Heart right ventricle (tissue), 16 donors: ENCODE results near the gene GIPC3. TPM values are rescaled to one million over a fixed set of nuclear protein-coding genes. Genes with fewer than 3 reads are reported as not detected.

ENCODE experiments used
- ATAC-seq, 8 donors: fragments of 200-7000 bp; cut with Tn5 transposase; one replicate each; pipeline ENCODE4 v1.9.1; 2020; ENCODE audit warnings: mild to moderate bottlenecking in 8 of 8, moderate library complexity in 8 of 8, moderate number of reproducible peaks in 1 of 8
- DNase-seq, 2 donors: peaks; one replicate each; pipeline ENCODE4 v3.0.0-alpha.2; 2020
- H3K27ac ChIP-seq, 10 donors: fragments of 200-600 bp; sonication (generic) in 2 of 10; one replicate each; pipeline versions ENCODE4 v1.5.0 to v1.8.0; 2020 to 2022; ENCODE audit warnings: mild to moderate bottlenecking in 3 of 10
- H3K27me3 ChIP-seq, 7 donors: fragments of 200-600 bp; one replicate each; pipeline ENCODE4 v1.8.0; 2021 to 2022; ENCODE audit warnings: mild to moderate bottlenecking in 2 of 7
- H3K36me3 ChIP-seq, 9 donors: fragments of 200-600 bp; sonication (generic) in 1 of 9; one replicate each; pipeline versions ENCODE4 v1.5.0 to v1.8.0; 2020 to 2022; ENCODE audit warnings: mild to moderate bottlenecking in 2 of 9
- H3K4me1 ChIP-seq, 9 donors: fragments of 200-600 bp; sonication (generic) in 1 of 9; one replicate each; pipeline versions ENCODE4 v1.5.0 to v1.8.0; 2020 to 2022; ENCODE audit warnings: mild to moderate bottlenecking in 4 of 9
- H3K4me3 ChIP-seq, 10 donors: fragments of 200-600 bp; sonication (generic) in 2 of 10; one replicate each; pipeline versions ENCODE4 v1.5.0 to v1.8.0; 2020 to 2022; ENCODE audit warnings: mild to moderate bottlenecking in 7 of 10, moderate library complexity in 2 of 10
- H3K9me3 ChIP-seq, 11 donors: fragments of 200-600 bp in 10 of 11; sonication (generic) in 2 of 11; one replicate each; pipeline versions ENCODE4 v1.5.0 to v1.8.0; 2013 to 2022; ENCODE audit warnings: mild to moderate bottlenecking in 2 of 11, control low read depth in 1 of 11, moderate library complexity in 1 of 11
- WGBS, 2 donors: extraction: QIAGEN DNeasy Blood & Tissue Kit; methylation state at CpG; one replicate each; pipeline ENCODE4 v1.1.7; 2013; ENCODE audit warnings: inconsistent platforms in 1 of 2; 5-methylcytosine and 5-hydroxymethylcytosine counted together
- intact Hi-C, 10 donors: fragments of 100-400 bp; cut with DNase I; formaldehyde crosslinking; loops; one replicate each; pipeline versions ENCODE4 v1.11.1 to v1.14.2; 2022
- polyA plus RNA-seq, 2 donors: library from polyadenylated mRNA; stranded (reverse); fragments of 200-250 nt; gene quantifications; one replicate each; pipeline ENCODE4 v1.2.3, GENCODE V29; 2013
- total RNA-seq, 10 donors: library from RNA; stranded (reverse); fragmentation: NEBNext Ultra II Directional in 3 of 10; extraction: Animal tissue kit (Norgen Biotek cat#: 25700) in 3 of 10; gene quantifications; one replicate each; pipeline versions ENCODE4 v1.2.1 to v1.2.4, GENCODE V29; 2021 to 2023
- TF ChIP-seq, protein P1 (sequence below), 9 donors: fragments of 200-600 bp; sonication (generic) in 2 of 9; IDR thresholded peaks; one replicate each; pipeline versions ENCODE4 v1.5.0 to v1.8.0; 2021 to 2022; ENCODE audit warnings: antibody characterized with exemption in 9 of 9, mild to moderate bottlenecking in 5 of 9, moderate library complexity in 1 of 9
- donor health status: Arrhythmogenic right ventricular cardiomyopathy.
- donor health status: ischemic (EF 13 %, LVEDD 7.1; RV severe dilation, severe dysfunction).
- donor health status: healthy with polysubstance abuse.
- donor health status: DM: no; HTN: yes; CAD: no.
- donor health status: DM: no; HTN: no; CAD: no.
- donor health status: ischemic (EF 25% LVEDD 6.9; RV normal size, moderate dysfunction).
- donor health status: ischemic (EF 25% LVEDD 5.7; RV mildly dilated, moderate dysfunction).
- donor health status: healthy.
- donor health status: DM: yes; HTN: yes; CAD: no.
- donor health status: Ischemic cardiomyopathy.
- donor health status: ischemic (EF 35%, LVEDD 5.7; RV mildly dilated, moderate dysfunction).
- donor health status: nonischemic (EF 11% LVEDD 7.7; RV severe dilation, severe dysfunction).
- donor health status: DM: yes; HTN: yes; CAD: no.
- donor health status: PGD.
- donor health status: ischemic (EF 29% LVEDD 5.4; RV normal size, mild dysfunction).
- donor health status: nonischemic (EF 23%, LVEDD 6.1; RV moderate dilation, normal function).

The GIPC3 gene
- total and polyA plus RNA-seq, 12 donors: 0.90 to 2.8 (median 2.1) TPM

DNA sequence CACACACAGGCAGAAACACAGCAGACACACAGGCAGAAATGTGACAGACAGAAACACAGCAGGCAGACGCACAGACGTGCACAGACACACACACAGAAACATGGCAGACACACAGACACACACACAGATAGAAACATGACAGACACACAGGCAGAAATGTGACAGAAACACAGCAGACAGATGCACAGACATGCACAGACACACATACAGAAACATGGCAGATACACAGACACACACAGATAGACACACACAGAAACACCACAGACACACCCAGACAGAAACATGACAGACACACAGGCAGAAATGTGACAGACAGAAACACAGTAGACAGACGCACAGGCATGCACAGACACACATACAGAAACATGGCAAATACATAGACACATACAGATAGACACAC is 20.1 kb downstream of the GIPC3 start:
- H3K4me1 ChIP-seq: peaks cover 10 to 69% (median 51%) of the 10 kb centered on the region in 9 donors
- 54 to 62% methylated on average over 3 of the region's 3 CpGs for WGBS, 2 donors
- H3K4me3 ChIP-seq: peak overlapping the region in 9 of 10 donors; percentile 54 to 67 (median 60)
- no peaks in the 10 kb centered on the region for H3K9me3 ChIP-seq
- DNase-seq (no peak), ATAC-seq (no peak)
- peaks cover 0 to 2% (median 0%) of the 10 kb centered on the region in 9 donors for H3K36me3 ChIP-seq
- TF ChIP-seq, protein P1, sequence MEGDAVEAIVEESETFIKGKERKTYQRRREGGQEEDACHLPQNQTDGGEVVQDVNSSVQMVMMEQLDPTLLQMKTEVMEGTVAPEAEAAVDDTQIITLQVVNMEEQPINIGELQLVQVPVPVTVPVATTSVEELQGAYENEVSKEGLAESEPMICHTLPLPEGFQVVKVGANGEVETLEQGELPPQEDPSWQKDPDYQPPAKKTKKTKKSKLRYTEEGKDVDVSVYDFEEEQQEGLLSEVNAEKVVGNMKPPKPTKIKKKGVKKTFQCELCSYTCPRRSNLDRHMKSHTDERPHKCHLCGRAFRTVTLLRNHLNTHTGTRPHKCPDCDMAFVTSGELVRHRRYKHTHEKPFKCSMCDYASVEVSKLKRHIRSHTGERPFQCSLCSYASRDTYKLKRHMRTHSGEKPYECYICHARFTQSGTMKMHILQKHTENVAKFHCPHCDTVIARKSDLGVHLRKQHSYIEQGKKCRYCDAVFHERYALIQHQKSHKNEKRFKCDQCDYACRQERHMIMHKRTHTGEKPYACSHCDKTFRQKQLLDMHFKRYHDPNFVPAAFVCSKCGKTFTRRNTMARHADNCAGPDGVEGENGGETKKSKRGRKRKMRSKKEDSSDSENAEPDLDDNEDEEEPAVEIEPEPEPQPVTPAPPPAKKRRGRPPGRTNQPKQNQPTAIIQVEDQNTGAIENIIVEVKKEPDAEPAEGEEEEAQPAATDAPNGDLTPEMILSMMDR (IDR thresholded peaks at IDR 0.05): no peak
- H3K27ac ChIP-seq: peak overlapping the region in 8 of 10 donors; percentile 21 to 95 (median 68)
- intact Hi-C loops: no loop called here
- H3K27me3 ChIP-seq: peaks cover 0 to 28% (median 5%) of the 10 kb centered on the region in 7 donors

DNA sequence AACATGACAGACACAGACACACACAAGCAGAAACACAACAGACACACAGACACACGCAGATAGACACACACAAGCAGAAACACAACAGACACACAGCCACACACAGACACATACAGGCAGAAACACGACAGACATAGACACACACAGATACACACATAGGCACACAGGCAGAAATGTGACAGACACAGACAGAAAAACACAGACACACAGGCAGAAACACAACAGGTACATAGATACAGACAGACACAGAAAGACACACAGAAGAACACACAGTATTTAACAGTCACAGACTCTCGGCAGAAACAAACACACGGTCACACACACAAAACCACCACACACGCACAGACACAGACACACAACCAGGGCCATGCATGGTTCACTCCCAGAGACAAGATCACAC is 20.5 kb downstream of the GIPC3 start:
- Histone ChIP-seq H3K4me3 (peak overlapping the region; percentile 37 to 67 (median 60)), H3K36me3 (peaks cover 0 to 6% (median 0%) of the 10 kb centered on the region in 9 donors), H3K27ac (peak overlapping the region; percentile 85 to 95 (median 91)), H3K9me3 (no peaks in the 10 kb centered on the region), H3K4me1 (peaks cover 10 to 73% (median 51%) of the 10 kb centered on the region in 9 donors), H3K27me3 (peaks cover 0 to 28% (median 5%) of the 10 kb centered on the region in 7 donors)
- DNase-seq: no peak
- ATAC-seq: no peak
- WGBS, 2 donors: 41 to 57% methylated on average over 5 of the region's 5 CpGs
- intact Hi-C loops: no loop called here
- TF ChIP-seq, protein P1 (IDR thresholded peaks at IDR 0.05): no peak

DNA sequence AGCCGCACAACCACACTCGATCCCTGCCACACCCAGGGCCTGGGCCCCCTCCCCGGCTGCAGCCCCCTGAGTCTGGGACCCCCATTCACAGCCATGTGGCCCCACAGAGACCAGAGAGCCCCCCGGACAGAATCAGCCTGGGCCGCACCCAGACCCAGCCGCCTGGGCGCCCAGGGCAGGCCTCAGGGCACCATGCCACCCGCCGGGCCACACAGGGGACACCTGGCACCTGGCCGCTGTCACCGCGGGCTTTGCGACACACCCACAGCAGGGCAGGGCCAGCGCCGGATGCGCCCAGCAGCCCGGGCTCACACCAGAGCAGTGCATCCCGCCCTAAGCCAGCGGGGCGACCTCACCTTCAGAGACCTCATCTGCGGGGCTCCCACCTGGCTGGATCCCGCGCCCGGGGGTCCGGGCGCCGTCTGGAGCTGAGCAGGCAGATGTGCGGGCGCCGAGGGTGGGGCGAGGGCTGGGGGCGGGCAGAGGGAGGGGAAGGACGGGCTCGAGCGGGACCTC is 21.0 kb downstream of the GIPC3 start:
- H3K9me3 ChIP-seq: no peaks in the 10 kb centered on the region
- DNase-seq (no peak), ATAC-seq (peak in 3 of 8 donors; percentile 15 to 26 (median 25))
- WGBS, 2 donors: 12% methylated on average over 35 of the region's 35 CpGs
- TF ChIP-seq, protein P1 (IDR thresholded peaks at IDR 0.05): no peak
- H3K27ac ChIP-seq: peak overlapping the region; percentile 85 to 95 (median 91)
- peaks cover 10 to 73% (median 51%) of the 10 kb centered on the region in 9 donors for H3K4me1 ChIP-seq
- H3K4me3 ChIP-seq: peak overlapping the region; percentile 37 to 67 (median 60)
- intact Hi-C loops: no loop called here
- H3K36me3 ChIP-seq: peaks cover 0 to 11% (median 2%) of the 10 kb centered on the region in 9 donors
- peaks cover 0 to 28% (median 5%) of the 10 kb centered on the region in 7 donors for H3K27me3 ChIP-seq

DNA sequence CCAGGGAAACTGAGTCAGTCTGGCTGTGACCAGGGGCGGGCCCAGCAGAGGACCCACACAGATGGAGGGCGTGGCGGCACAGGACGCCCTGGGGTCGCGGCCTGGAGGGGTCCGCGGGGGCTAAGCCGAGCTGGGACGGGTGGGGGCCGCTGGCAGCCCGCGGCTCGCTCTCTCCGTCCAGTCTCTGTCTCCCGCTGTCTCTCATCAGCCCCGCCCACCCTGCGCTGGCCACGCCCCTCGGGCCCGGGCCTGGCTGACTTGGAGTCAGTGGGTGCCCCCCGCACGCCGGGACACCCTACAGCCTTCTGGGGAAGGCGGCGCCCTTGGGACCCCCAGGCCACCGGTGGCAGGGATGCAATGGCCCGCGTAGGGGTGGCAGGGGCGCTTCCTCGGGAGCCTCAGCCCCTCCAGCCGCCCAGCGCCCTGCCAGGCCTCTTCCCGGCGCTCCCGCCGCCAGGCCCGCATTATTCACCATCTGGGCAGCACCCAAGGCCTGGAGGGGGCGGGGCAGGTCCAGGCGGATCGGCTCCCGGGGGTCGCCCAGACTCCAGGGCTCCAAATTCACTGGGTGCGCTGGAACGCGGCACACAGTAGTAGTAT is 21.5 kb downstream of the GIPC3 start, which contains the start of gene TBXA2R:
TBXA2R (minus strand) TSS at position 186 of the 600 bp plus-strand sequence. CDS start 6,241 bp downstream, outside the sequence.
- H3K4me3 ChIP-seq: peak within 1 kb of the TSS; percentile 37 to 67 (median 60)
- WGBS, 2 donors: 2% methylated on average over 42 to 46 of the region's 46 CpGs
- DNase-seq (peak; percentile 77 to 84), ATAC-seq (peak; percentile 36 to 70 (median 59))
- H3K4me1 ChIP-seq: peaks cover 10 to 73% (median 51%) of the 10 kb centered on the region in 9 donors
- no peaks in the 10 kb centered on the region for H3K9me3 ChIP-seq
- intact Hi-C loops: no loop called here
- H3K27me3 ChIP-seq: peaks cover 0 to 28% (median 5%) of the 10 kb centered on the region in 7 donors
- TF ChIP-seq, protein P1 (IDR thresholded peaks at IDR 0.05): no peak
- peak within 1 kb of the TSS; percentile 85 to 95 (median 91) for H3K27ac ChIP-seq
- peaks cover 0 to 16% (median 7%) of the 10 kb centered on the region in 9 donors for H3K36me3 ChIP-seq
